GM18498 (cell line): ENCODE data around the gene AUTS2.
"Not testable (repeated sequence)": the region's sequence is repeated elsewhere in the genome, so short reads cannot be mapped to it uniquely, and the experiment has no call there.

ENCODE experiments used
- ATAC-seq: cut with Tn5 transposase; IDR thresholded peaks from one replicate; pipeline ENCODE4 v1.9.1; 2021; ENCODE audit warnings: mild to moderate bottlenecking, moderate library complexity; ENCODE audit not compliant: unreplicated experiment

The AUTS2 gene

GRCh38 chr7:69780379-69780778 lies 182.1 kb downstream of the AUTS2 start:
- no peak for ATAC-seq

GRCh38 chr7:69781412-69781846 lies 183.2 kb downstream of the AUTS2 start:
- no peak for ATAC-seq

DNA sequence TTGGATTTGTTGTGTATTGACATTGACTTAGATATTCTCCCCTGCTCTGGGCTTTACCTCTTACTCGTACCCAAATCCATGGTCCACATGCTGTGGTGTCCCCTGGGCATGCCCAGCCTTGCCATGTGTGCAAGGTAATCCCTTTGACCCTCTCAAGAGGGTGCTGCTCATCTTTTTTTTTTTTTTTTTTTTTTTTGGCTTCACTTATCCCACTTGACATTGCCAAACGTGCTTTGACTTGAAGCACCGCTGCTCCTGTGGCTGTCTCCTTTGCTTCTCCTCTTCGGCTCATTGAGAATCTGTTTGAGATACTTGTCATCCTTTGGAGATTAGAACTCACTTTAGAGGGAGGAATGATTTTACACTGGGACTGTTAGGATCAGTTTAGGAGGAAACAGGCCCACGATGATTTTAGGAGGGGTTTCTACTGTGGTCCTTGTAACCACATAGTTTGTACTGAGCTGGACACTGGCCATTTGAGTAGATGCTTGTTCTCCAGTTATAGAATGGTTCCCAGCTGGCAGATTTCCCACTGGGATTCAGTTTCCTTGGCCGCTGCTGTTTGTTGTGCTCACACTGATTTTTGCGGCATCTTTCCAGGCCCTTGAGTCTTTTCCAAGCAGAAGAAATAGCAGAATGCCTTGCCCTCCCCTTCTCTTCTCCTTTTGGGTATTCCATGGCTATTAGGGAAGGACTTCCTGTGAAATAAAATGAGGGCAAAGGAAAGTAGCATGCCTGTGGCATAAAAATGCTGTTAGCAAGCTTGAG lies 184.8 kb downstream of the AUTS2 start:
- ATAC-seq = no peak

GRCh38 chr7:69786130-69786529 lies 187.9 kb downstream of the AUTS2 start:
- not testable (repeated sequence) for ATAC-seq

- ATAC-seq = no peak
These were observed 188.6 kb downstream of the AUTS2 start for GRCh38 chr7:69786730-69787395.

- ATAC-seq = no peak
These were observed 189.6 kb downstream of the AUTS2 start for GRCh38 chr7:69787736-69788431.

GRCh38 chr7:69789563-69789962 lies 191.3 kb downstream of the AUTS2 start:
- no peak for ATAC-seq

GRCh38 chr7:69790977-69791724 lies 192.9 kb downstream of the AUTS2 start:
- no peak for ATAC-seq

GRCh38 chr7:69791739-69792138 lies 193.5 kb downstream of the AUTS2 start:
- ATAC-seq = no peak

DNA sequence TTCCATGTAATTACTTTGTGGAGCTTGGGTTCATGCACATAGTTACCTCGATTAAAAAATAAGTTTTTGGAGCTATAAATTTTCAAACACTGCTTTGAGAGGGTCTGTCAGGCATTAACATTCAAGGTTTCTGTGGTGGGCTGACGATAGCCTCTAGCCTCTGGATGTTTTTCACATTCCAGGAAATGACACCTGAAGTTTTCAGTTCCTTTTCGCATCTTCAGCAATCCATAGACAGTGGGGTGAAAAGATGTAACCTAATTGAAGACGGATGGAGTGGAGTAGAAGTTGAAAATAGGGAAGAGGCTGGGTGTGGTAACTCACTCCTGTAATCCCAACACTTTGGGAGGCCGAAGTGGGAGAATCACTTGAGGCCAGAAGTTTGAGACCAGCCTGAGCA lies 197.7 kb downstream of the AUTS2 start:
- no peak for ATAC-seq

DNA sequence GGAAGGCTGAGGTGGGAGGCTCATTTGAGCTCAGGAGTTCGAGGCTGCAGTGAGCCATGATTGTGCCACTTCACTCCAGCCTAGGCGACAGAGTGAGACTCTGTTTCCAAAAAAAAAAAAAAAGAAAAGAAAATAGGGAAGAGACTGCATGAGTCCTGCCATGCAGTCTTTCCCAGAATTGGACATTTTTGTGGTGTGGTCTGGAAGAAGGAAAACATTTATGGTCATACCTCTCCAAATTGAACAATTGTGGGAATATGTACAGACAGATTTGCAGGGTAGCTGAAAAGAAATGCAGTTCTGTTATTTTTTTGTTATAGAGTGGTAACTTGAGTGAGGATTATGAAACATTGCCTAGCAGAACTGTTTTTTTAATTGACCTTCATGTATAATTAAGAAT lies 198.1 kb downstream of the AUTS2 start:
- ATAC-seq = no peak

DNA sequence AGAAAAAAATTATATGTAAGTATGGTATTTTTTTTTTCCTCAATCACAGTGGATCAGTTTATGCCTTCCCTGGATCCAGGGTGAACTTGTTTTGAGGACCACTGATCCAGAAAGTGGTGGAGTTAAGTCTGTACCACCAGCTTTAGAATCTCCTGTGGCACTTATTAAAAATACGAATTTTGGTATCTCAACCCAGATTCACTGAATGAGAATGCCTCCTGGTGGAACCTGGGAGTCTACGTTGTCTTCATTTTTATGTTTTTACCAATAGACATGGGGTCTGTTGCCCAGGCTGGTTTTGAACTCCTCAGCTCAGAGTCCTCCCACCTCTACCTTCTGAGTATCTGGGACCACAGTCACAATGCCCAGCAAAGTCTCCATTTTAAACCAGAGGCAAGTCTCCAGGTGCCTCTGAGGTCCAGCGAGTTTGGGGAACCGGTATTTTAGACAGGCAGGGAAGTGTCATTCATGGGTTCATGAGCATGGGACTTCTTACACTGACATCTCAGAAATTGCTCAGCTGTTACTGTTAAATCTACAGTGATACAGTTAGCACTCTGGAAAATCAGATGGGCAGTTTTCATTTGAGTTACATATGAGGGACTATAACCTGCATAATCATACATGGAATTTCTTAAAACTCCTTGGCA lies 200.9 kb downstream of the AUTS2 start:
- no peak for ATAC-seq

- no peak for ATAC-seq
These were observed 201.7 kb downstream of the AUTS2 start for GRCh38 chr7:69799990-69800389.

DNA sequence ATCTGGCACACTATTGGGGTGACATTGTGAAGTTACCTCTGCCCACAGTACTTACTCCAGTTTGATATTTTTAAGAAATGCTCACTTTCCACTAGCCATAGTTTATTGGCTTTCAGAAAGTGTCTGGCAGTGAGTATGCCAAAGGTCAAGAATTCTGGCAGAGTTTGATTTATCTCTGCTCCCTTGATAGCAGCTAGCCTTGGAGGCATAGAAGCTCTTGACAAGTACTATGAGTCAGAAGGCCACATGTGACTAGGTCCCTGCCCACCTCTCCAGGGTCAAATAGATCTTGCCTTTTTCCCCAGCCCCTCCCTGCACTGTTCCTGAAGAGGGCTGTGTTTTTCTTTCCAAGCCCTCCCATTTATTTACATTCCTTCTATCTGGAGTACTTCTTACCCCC lies 202.2 kb downstream of the AUTS2 start:
- no peak for ATAC-seq

GRCh38 chr7:69801729-69802682 lies 203.7 kb downstream of the AUTS2 start:
- ATAC-seq = no peak

DNA sequence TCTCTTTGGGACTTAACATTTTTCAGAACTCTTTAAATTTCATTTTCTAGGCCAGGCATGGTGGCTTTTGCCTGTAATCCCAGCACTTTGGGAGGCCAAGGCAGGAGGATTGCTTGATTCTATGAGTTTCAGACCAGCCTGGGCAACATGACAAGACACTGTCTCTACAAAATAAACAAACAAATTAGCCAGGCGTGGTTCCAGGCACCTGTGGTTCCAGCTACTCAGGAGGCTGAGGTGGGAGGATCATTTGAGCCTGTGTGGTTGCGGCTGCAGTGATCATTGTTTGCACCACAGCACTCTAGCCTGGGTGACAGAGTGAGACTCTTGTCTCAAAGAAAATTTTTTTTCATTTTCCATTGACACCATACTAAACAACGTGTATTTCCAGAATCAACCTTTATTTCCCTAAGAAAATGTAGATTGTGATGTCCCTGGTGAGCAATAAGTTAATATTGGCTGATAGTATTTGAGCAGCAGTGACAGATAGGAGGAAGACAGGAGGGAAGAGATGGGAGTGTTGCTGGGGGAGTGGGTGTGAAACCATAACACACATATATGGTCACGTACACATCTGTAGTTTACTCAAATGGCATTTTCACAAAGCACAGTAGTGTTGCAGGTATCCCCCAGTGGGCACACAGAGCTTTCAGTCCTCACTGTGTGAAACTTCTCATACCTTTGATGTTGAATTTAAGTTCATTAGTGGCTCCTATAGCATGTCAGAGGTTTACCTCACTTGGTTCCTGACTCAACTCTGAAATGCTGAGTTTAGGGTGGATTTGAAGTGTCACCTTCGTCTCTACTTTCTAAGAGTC lies 205.6 kb downstream of the AUTS2 start:
- ATAC-seq = peak; percentile 88

DNA sequence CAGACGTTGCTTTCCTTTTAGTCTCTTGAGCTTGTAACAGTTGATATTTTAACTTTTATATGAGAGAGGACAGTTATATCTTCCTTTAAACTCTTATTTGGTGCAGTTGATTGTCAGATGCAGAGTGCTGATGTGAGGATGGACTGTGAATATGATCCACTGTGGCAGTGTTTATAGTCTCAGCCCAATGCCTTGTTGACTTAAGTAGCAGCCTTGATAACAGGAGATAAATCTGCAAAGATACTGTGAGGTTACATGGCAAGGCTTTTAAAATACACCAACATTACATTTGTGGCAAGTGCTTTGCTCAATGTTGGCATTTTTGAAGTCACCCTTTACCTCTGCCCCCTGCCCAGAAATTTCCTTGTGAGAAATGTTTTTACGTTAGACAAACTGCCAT lies 206.7 kb downstream of the AUTS2 start:
- ATAC-seq = no peak

- ATAC-seq = no peak
These were observed 210.1 kb downstream of the AUTS2 start for GRCh38 chr7:69808391-69808790.
